ENCODE data around the gene ATP9A.
A peak's percentile ranks its signal among the peaks of the same experiment; 100 is the strongest.
"Not testable (repeated sequence)": the region's sequence is repeated elsewhere in the genome, so short reads cannot be mapped to it uniquely, and the experiment has no call there.

Gene ATP9A

DNA sequence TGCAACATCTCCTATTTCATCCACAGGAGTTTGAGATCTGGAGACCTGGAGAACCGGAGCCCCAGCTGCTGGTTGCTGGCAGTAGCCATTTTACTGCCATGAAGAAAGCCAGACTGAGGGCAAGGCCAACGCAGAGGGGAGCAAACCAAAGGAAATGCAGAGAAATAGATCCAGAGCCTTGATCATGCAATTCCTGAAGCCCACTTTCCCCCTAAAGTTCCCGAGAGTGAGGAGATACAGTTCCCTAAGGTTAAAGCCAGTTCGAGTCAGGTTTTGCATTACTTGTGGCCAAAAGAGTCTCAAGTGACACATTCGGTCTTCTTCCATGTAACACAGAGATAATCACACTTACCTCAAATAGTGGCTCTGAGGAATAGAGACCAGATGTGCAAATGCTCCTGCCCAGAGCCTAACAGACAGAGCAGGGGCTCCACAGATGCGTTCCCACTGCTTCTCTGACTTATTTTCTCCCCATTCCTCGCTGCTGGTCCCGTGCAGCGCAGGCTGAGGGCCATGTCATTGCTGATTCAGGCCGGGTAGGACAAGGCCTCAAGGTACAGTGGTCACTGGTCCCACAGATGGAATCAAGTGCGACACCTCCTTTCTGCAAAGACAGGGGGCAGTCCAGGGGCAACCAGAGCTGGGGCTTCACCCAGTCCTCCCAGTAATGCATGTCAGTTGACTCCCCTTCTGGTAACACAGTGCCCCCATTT, 190.6 kb downstream of the ATP9A start:
- H3K36me3 Mint-ChIP-seq (ENCODE audit: low read depth) = no peaks in the 10 kb centered on the region
- no peak overlapping the region for H3K4me3 Mint-ChIP-seq
- H3K27ac Mint-ChIP-seq = no peak overlapping the region
- intact Hi-C loops (cut with micrococcal nuclease) = no loop called here
- H3K4me1 Mint-ChIP-seq (ENCODE audit: low read depth) = no peaks in the 10 kb centered on the region
- H3K27me3 Mint-ChIP-seq = peaks cover 14% of the 10 kb centered on the region
- H3K9me3 Mint-ChIP-seq = peaks cover 12% of the 10 kb centered on the region

DNA sequence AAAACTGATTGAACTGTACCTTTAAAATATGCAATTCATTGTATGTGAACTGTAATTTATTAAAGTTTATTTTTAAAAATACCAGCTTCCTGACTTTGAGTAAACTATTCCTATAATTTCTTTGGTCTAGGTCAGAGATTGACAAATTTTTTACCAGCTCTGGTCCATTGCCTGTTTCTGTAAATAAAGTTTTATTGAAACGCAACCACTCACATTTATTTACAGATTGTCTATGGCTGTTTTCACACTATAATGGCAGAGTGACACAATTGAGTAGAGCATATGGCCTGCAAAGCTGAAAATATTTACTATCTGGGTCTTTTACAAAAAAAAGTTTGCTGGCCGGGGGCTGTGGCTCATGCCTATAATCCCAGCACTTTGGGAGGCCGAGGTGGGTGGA, 192.7 kb downstream of the ATP9A start:
- H3K9me3 Mint-ChIP-seq = peaks cover 21% of the 10 kb centered on the region
- H3K27ac Mint-ChIP-seq = no peak overlapping the region
- intact Hi-C loops (cut with micrococcal nuclease) = no loop called here
- no peak overlapping the region for H3K4me3 Mint-ChIP-seq
- H3K27me3 Mint-ChIP-seq = peaks cover 16% of the 10 kb centered on the region
- no peaks in the 10 kb centered on the region for H3K4me1 Mint-ChIP-seq (ENCODE audit: low read depth)
- H3K36me3 Mint-ChIP-seq (ENCODE audit: low read depth) = no peaks in the 10 kb centered on the region

DNA sequence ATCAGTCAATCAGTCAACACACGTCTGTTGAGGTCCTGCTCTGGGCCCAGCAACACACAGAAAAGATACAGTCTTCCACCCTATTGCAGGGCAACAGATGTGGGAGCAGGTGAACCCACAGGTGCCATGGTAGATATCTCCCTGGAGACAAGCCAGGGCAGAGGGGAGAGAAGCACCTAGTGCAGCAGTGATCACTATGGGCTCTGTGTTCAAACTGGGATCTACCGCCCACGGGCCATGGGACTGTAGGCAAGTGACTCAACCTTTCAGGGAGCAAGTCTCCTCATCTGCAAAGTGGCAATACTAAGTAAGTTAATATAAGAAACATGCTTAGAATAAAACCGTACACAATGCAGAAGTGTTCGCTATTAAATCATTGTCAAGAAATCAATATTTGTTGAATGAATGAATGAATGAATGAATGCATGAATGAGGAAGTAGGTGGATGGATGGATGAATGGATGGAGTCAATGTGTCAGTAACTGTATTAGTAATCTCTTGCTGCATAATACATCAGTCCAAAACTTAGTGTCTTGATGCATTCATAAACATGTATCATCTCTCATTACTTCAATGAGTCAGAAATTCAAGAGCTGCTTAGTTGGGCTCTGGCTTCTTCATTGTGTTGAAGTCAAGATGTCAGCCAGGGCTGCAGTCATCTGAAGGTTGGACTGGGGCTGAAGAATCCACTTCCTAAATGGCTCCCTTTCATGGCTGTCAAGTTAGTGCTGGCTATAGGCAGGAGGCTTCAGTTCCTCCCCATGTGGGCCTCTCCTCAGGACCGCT, 193.7 kb downstream of the ATP9A start:
- H3K36me3 Mint-ChIP-seq (ENCODE audit: low read depth) = no peaks in the 10 kb centered on the region
- H3K4me3 Mint-ChIP-seq = no peak overlapping the region
- H3K9me3 Mint-ChIP-seq = peaks cover 21% of the 10 kb centered on the region
- H3K4me1 Mint-ChIP-seq (ENCODE audit: low read depth) = no peaks in the 10 kb centered on the region
- H3K27me3 Mint-ChIP-seq = peaks cover 16% of the 10 kb centered on the region
- H3K27ac Mint-ChIP-seq = no peak overlapping the region
- intact Hi-C loops (cut with micrococcal nuclease) = no loop called here

DNA sequence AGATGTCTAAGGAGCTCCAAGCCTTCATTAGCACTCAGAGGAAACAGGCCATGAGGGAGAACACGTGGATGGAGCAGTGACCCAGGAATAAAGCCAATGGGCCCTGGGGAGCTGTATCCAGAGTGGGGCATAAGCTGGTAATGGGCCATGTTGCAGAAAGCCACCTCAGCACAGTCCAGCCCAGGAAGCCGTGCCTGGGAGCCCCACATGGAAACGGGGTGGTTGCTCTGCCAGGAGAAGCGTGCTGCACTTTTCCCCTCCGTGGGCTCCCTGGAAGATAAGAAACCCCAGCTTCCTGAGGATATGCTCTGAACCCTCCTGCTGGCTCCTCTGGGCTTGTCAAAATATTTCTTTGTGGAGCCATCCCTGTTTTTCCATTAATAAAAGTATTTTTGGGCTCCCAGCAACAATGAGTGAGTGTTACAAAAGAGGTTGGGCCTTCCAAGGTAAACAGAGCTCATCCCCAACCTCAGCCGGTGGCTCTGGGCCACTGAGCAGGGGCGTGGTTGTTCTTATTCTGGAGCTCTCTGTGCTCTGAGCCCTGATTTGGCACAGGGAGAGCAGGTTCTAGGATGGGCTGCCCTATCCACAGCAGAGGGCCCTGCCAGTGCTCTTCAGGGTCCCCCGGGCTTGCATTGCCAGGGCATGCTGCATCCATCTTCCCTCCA, 194.5 kb downstream of the ATP9A start:
- Mint-ChIP-seq H3K4me1 (ENCODE audit: low read depth) (no peaks in the 10 kb centered on the region), H3K36me3 (ENCODE audit: low read depth) (no peaks in the 10 kb centered on the region), H3K9me3 (peaks cover 21% of the 10 kb centered on the region), H3K27ac (no peak overlapping the region), H3K27me3 (peaks cover 20% of the 10 kb centered on the region), H3K4me3 (no peak overlapping the region)
- intact Hi-C loops (cut with micrococcal nuclease) = no loop called here

DNA sequence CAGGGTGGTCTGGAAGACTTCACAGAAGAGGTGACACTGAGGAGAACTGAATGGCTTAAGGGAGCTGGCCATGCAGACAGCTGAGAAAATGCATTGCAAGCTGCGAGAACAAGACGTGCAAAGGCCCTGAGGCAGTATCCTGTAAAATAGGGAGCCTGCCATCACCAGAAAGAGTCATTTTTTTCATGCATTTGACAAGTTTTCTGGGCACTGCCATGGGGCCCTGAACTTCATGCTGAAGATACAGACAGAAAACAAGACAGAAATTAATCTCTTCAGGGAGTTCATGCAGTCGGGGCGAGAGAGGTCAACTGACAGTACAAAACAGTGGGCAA, 196.8 kb downstream of the ATP9A start:
- Mint-ChIP-seq H3K9me3 (peaks cover 21% of the 10 kb centered on the region), H3K4me1 (ENCODE audit: low read depth) (no peaks in the 10 kb centered on the region), H3K36me3 (ENCODE audit: low read depth) (no peaks in the 10 kb centered on the region), H3K27me3 (peaks cover 33% of the 10 kb centered on the region), H3K27ac (no peak overlapping the region), H3K4me3 (no peak overlapping the region)
- intact Hi-C loops (cut with micrococcal nuclease) = no loop called here

DNA sequence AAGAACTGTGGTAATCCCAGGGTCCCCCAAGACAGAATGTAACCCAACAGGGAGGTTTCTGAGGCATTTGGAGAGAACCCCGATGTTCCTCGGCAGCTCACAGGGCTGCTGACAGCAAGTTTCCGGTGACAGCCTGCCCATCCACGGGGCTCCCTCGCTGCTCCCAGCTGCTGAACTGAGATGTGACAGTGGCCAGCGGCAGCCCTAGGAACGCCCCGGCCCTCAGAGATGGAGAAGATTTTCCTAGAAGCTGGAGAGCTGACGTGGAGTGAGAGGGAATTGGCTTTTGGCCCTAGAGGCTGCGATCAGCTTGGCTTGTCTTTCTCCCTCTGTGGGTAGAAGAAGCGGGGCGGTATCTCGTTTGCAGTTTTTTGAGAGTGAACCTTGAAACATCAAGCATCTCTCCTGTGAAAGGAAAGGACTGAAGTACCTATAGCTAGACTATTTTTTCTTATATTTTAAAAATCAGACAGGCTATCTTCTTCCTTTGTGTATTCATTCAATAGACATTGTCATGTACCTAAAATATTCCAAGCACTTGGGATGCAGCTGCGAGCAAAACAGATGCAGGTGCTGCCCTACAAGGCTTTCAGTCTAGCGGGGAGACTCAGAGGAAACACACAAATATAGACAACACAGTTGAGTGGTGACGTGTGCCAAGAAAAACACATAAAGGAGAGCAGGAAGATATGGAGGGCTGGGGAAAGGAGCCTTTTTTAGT, 197.3 kb downstream of the ATP9A start:
- peaks cover 3% of the 10 kb centered on the region for H3K4me1 Mint-ChIP-seq (ENCODE audit: low read depth)
- peaks cover 21% of the 10 kb centered on the region for H3K9me3 Mint-ChIP-seq

DNA sequence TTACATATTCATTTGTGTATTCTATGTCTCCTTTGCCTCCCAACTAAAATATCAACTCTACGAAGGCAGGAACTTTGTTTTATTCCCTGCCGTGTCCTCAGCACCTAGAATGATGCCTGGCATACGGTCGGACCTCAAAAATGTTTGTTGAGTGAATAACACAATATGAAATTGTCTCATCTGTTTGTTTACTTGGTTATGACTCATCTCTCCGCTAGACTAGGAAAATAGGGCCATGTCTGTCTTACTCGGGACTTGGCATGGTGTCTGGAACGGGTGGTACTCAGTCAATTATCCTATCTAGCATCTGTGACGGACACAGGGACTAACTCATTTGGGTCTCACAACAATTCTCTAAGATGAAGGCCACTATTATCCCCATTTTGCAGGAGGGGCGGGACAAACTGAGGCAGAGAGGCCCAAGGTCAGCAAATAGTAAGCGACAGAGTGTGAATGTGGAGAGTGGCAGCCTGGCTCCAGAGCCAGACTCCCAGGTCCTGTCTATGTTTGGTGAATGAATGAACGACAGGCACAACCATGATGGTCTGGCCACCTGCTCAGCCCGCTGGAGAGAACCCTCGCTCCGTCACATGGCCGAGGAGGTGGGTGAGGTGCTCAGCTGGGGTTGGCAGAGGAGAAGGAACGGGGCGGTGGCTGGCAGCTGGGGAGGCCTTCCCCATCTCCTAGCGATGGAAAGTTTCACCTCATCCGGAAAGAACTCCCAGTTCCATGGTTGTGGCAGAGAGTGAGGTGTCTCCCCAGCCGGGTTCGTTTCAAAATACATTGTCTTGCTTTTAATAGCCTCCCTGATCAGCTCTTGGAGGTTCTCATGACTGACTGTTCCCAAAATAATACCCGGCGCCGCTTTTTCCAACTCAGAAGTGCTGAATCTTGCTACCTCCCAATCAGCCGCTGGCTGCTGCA, 198.1 kb downstream of the ATP9A start:
- H3K4me3 Mint-ChIP-seq = no peak overlapping the region
- peaks cover 8% of the 10 kb centered on the region for H3K4me1 Mint-ChIP-seq (ENCODE audit: low read depth)
- no peaks in the 10 kb centered on the region for H3K36me3 Mint-ChIP-seq (ENCODE audit: low read depth)
- intact Hi-C loops (cut with micrococcal nuclease) = no loop called here
- H3K9me3 Mint-ChIP-seq = peaks cover 19% of the 10 kb centered on the region
- H3K27me3 Mint-ChIP-seq = peaks cover 42% of the 10 kb centered on the region
- H3K27ac Mint-ChIP-seq = no peak overlapping the region

More for the DNA sequence above, 197.3 kb downstream of the ATP9A start:
- H3K36me3 Mint-ChIP-seq (ENCODE audit: low read depth) = no peaks in the 10 kb centered on the region
- H3K4me3 Mint-ChIP-seq = no peak overlapping the region
- intact Hi-C loops (cut with micrococcal nuclease) = no loop called here
- peaks cover 34% of the 10 kb centered on the region for H3K27me3 Mint-ChIP-seq
- no peak overlapping the region for H3K27ac Mint-ChIP-seq

DNA sequence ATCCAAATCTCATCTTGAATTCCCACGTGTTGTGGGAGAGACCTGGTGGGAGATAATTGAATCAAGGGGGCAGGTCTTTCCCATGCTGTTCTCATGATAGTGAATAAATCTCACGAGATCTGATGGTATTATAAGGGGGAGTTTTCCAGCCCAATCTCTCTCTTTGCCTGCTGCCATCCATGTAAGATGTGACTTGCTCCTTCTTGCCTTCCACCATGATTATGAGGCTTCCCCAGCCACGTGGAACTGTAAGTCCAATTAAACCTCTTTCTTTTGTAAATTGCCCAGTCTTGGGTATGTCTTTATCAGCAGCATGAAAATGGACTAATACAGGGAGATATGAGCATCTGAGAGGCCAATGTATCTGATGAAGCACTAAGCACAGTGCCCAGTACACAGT, 199.7 kb downstream of the ATP9A start:
- intact Hi-C loops (cut with micrococcal nuclease) = not testable (repeated sequence)

DNA sequence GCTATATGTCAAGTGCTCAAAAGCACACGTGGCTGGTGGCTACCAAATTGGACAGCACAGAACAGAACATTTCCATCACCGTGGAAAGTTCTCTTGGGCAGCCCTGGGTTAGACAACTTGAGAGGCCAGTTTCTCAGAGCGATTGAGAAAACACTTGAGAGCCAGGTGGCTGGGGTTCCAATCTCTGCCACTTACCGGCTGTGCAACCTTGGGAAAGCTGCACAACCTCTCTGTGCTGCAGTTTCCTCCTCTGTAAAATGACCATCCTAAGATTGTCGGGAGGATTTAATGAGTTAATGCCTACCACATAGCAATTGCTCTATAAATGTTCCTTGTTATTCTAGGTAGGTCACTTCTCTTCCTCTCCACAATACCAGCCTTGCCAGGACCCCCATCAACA, 200.6 kb downstream of the ATP9A start:
- no peaks in the 10 kb centered on the region for H3K36me3 Mint-ChIP-seq (ENCODE audit: low read depth)
- peaks cover 9% of the 10 kb centered on the region for H3K9me3 Mint-ChIP-seq
- peaks cover 57% of the 10 kb centered on the region for H3K27me3 Mint-ChIP-seq
- intact Hi-C loops (cut with micrococcal nuclease) = no loop called here
- no peak overlapping the region for H3K27ac Mint-ChIP-seq
- no peak overlapping the region for H3K4me3 Mint-ChIP-seq
- peaks cover 23% of the 10 kb centered on the region for H3K4me1 Mint-ChIP-seq (ENCODE audit: low read depth)

More for the DNA sequence above, 199.7 kb downstream of the ATP9A start:
- not testable (repeated sequence) for H3K36me3 Mint-ChIP-seq (ENCODE audit: low read depth); H3K27ac Mint-ChIP-seq; H3K9me3 Mint-ChIP-seq; H3K4me3 Mint-ChIP-seq
- peaks cover 14% of the 10 kb centered on the region for H3K4me1 Mint-ChIP-seq (ENCODE audit: low read depth)
- H3K27me3 Mint-ChIP-seq = peaks cover 49% of the 10 kb centered on the region

DNA sequence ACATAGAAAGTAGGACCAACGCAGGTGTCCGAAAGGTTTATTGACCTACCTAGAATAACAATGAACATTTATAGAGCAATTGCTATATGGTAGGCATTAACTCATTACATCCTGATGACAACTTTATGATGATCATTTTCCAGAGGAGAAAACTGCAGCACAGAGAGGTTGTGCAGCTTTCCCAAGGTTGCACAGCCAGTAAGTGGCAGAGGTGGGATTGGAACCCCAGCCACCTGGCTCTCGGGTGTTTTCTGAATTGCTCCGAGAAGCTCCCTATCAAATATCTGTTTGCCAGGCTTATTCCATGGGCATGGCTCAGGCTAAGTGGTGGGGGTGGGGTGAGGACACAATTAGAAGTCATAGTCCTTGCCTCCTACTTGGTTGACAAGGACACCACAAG, 201.6 kb downstream of the ATP9A start:
- Mint-ChIP-seq H3K4me3 (no peak overlapping the region), H3K4me1 (ENCODE audit: low read depth) (peaks cover 30% of the 10 kb centered on the region), H3K36me3 (ENCODE audit: low read depth) (no peaks in the 10 kb centered on the region), H3K9me3 (peaks cover 8% of the 10 kb centered on the region), H3K27ac (no peak overlapping the region), H3K27me3 (peaks cover 66% of the 10 kb centered on the region)
- intact Hi-C loops (cut with micrococcal nuclease) = no loop called here

DNA sequence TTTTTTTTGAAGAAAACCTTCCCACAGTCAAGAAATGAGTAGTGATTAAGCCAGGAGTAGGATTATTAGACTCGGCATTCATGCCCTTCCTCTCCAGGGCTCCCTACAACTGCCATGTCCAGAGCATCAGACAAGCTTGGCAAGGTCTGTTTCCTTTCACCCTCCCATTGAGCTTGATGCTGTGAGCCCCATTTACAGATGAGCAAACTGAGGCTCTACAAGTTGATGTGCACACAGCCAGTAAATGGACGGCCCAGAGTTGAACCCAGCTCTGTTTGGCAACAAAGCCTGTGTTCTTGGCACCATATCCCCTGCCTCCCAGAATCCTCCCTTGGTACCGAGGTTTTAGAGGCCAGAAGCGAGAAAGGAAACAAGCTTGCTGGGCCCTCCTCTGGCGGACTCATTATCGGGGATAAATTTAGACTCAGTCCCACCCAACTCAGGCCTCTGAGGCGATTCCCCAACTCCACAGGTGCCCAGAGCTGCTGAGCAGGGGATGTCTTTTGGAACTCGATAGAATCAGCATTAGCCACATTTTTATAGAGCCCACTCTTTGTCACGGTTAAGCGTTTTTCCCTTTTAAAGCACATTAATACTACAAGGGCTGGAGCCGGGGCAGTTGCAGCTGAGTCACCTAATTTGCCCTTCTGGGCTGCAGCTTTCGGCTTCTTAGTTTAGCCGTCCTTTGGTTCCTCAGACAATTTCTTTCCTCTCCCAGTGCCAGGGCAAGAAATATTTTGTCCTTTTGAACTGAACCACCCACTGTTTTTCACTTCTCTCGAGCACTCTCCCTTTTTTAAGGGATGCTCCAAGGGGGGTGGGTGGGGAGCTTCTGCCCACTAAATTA, 202.7 kb downstream of the ATP9A start:
- H3K27ac Mint-ChIP-seq = no peak overlapping the region
- H3K36me3 Mint-ChIP-seq (ENCODE audit: low read depth) = no peaks in the 10 kb centered on the region
- intact Hi-C loops (cut with micrococcal nuclease) = no loop called here
- H3K4me1 Mint-ChIP-seq (ENCODE audit: low read depth) = peaks cover 35% of the 10 kb centered on the region
- no peaks in the 10 kb centered on the region for H3K9me3 Mint-ChIP-seq
- H3K27me3 Mint-ChIP-seq = peaks cover 70% of the 10 kb centered on the region
- H3K4me3 Mint-ChIP-seq = peak overlapping the region; percentile 44

DNA sequence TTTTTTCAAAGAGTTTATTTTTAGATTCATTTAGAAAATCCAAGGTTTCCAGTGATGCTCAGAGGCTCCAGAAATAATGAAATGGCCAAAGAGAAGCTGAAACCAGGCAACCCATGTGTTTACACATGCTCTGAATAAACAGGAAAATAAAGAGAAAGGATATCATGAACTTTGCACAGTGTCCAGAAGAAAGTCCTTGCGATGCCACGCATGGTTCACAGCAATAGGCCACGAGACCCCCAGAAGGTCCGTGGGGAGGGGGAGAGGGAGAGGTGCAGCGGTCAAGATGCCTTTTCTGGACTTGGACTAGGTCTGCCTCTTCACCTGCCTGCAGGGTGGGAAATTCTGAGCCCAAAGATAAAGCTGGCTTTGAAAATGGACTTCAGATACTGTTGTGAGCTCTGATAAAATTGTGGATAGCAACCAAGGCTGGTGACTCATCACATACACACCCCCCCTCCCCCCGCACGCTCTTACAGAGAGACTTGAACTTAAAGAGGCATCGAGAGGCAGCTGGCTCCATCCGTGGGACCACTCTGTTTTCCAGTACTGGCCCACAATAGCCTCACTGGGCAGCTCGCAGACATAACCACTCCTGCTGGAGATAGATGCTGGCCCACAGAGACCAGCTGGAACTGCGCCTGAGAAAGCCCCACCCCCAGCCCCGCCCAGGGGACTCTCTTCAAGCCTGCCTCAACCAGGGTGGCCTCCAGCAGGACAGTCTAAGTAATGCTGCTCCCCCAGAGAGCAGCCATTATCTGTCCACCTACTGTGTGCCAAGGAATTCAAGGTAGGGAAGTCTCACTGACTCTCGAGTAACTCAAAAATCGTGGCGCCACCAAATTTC, 204.5 kb downstream of the ATP9A start:
- Mint-ChIP-seq H3K27me3 (peaks cover 80% of the 10 kb centered on the region), H3K4me3 (no peak overlapping the region), H3K9me3 (no peaks in the 10 kb centered on the region), H3K4me1 (ENCODE audit: low read depth) (peaks cover 35% of the 10 kb centered on the region), H3K36me3 (ENCODE audit: low read depth) (no peaks in the 10 kb centered on the region), H3K27ac (no peak overlapping the region)
- intact Hi-C loops (cut with micrococcal nuclease) = no loop called here
